DND-41 (cell line): ENCODE results near the gene ABI3BP.

Experiments used
- ATAC-seq: fragments of 200-7000 bp; cut with Tn5 transposase; 3 replicates; pipeline ENCODE4 v1.9.1; 2021; ENCODE audit warnings: low read depth; ENCODE audit not compliant: insufficient read depth
- DNase-seq: peaks from one replicate; pipeline ENCODE4 v3.0.0-alpha.2; 2020
- H2AFZ ChIP-seq: 2 replicates; pipeline ENCODE4 v1.6.0; 2012; ENCODE audit warnings: low read depth, low read length
- H3K27ac ChIP-seq: 2 replicates; pipeline ENCODE4 v1.5.1; 2012; ENCODE audit warnings: low read length, inconsistent platforms
- H3K27me3 ChIP-seq: fragments of 200-600 bp; sonication (generic); 2 replicates; pipeline ENCODE4 v1.6.0; 2012; ENCODE audit warnings: low read length, mild to moderate bottlenecking, inconsistent platforms; ENCODE audit not compliant: insufficient read depth, poor library complexity
- H3K36me3 ChIP-seq: 2 replicates; pipeline ENCODE4 v1.5.1; 2012; ENCODE audit warnings: low read length, inconsistent platforms; ENCODE audit not compliant: insufficient read depth
- H3K4me1 ChIP-seq: 2 replicates; pipeline ENCODE4 v1.5.1; 2012; ENCODE audit warnings: mild to moderate bottlenecking, low read length; ENCODE audit not compliant: insufficient read depth
- H3K4me2 ChIP-seq: 2 replicates; pipeline ENCODE4 v1.6.0; 2012; ENCODE audit warnings: mild to moderate bottlenecking, moderate library complexity, low read length, inconsistent platforms; ENCODE audit not compliant: insufficient read depth
- H3K4me3 ChIP-seq, 2 experiments: fragments of 200-600 bp in 1 of 2; shearing (Covaris generic) in 1 of 2; 2 replicates each; pipeline ENCODE4 v1.5.1; 2012 to 2016; ENCODE audit warnings: inconsistent platforms in 2 of 2, low read length in 2 of 2, mild to moderate bottlenecking in 2 of 2, low read depth in 1 of 2, moderate library complexity in 1 of 2
- H3K79me2 ChIP-seq: 2 replicates; pipeline ENCODE4 v1.6.0; 2012; ENCODE audit warnings: low read length, inconsistent platforms; ENCODE audit not compliant: insufficient read depth
- H3K9ac ChIP-seq: 2 replicates; pipeline ENCODE4 v1.6.0; 2012; ENCODE audit warnings: low read depth, mild to moderate bottlenecking, inconsistent platforms, low read length, moderate library complexity
- H3K9me3 ChIP-seq: 2 replicates; pipeline ENCODE4 v1.5.1; 2012; ENCODE audit warnings: low read length, moderate library complexity, mild to moderate bottlenecking, inconsistent platforms; ENCODE audit not compliant: insufficient read depth, severe bottlenecking
- H4K20me1 ChIP-seq: 2 replicates; pipeline ENCODE4 v1.6.0; 2012; ENCODE audit warnings: low read length; ENCODE audit not compliant: insufficient read depth
- CTCF ChIP-seq: IDR thresholded peaks from 2 replicates; pipeline ENCODE4 v1.5.1; 2012; ENCODE audit warnings: borderline replicate concordance, low read length, moderate library complexity, mild to moderate bottlenecking; ENCODE audit not compliant: poor library complexity, severe bottlenecking; ENCODE audit errors: extremely low read depth
- EZH2 ChIP-seq: IDR thresholded peaks from 3 replicates; pipeline ENCODE4 v1.6.1; 2012; ENCODE audit warnings: borderline replicate concordance, low read depth, mild to moderate bottlenecking, moderate library complexity, low read length, inconsistent platforms; ENCODE audit not compliant: severe bottlenecking

The ABI3BP gene

GRCh38 chr3:101037613-101038012 lies 44.4 kb upstream of the ABI3BP start:
- H3K4me2 ChIP-seq: no peak overlapping the region
- H3K4me3 ChIP-seq: no peak overlapping the region
- H3K27me3 ChIP-seq: no peaks in the 10 kb centered on the region
- no peaks in the 10 kb centered on the region for H3K4me1 ChIP-seq
- H3K36me3 ChIP-seq: no peaks in the 10 kb centered on the region
- DNase-seq: no peak
- no peak for ATAC-seq
- no peak overlapping the region for H3K9ac ChIP-seq
- no peak overlapping the region for H2AFZ ChIP-seq
- H3K79me2 ChIP-seq: no peaks in the 10 kb centered on the region
- H3K27ac ChIP-seq: no peak overlapping the region
- TF ChIP-seq CTCF: no peak
- TF ChIP-seq EZH2: no peak
- H3K9me3 ChIP-seq: no peaks in the 10 kb centered on the region
- no peaks in the 10 kb centered on the region for H4K20me1 ChIP-seq

- TF ChIP-seq CTCF: no peak
- TF ChIP-seq EZH2: no peak
- Histone ChIP-seq H3K4me3 (no peak overlapping the region), H3K4me1 (no peaks in the 10 kb centered on the region), H3K27me3 (no peaks in the 10 kb centered on the region), H3K9ac (no peak overlapping the region), H3K79me2 (no peaks in the 10 kb centered on the region), H2AFZ (no peak overlapping the region), H3K9me3 (no peaks in the 10 kb centered on the region), H3K36me3 (no peaks in the 10 kb centered on the region), H4K20me1 (no peaks in the 10 kb centered on the region), H3K4me2 (no peak overlapping the region), H3K27ac (no peak overlapping the region)
- DNase-seq: no peak
- no peak for ATAC-seq
Measured at GRCh38 chr3:101036676-101037075, 43.5 kb upstream of the ABI3BP start.

- Histone ChIP-seq H3K4me3 (no peak overlapping the region), H3K79me2 (no peaks in the 10 kb centered on the region), H3K27me3 (no peaks in the 10 kb centered on the region), H3K9ac (no peak overlapping the region), H2AFZ (no peak overlapping the region), H3K4me1 (no peaks in the 10 kb centered on the region), H3K27ac (no peak overlapping the region), H3K36me3 (no peaks in the 10 kb centered on the region), H3K4me2 (no peak overlapping the region), H4K20me1 (no peaks in the 10 kb centered on the region), H3K9me3 (no peaks in the 10 kb centered on the region)
- ATAC-seq (no peak), DNase-seq (no peak)
- no peak for TF ChIP-seq EZH2
- no peak for TF ChIP-seq CTCF
Measured at GRCh38 chr3:101036213-101036618, 43.0 kb upstream of the ABI3BP start.

GRCh38 chr3:101027286-101027685 lies 34.1 kb upstream of the ABI3BP start:
- Histone ChIP-seq H3K4me3 (no peak overlapping the region), H3K27ac (no peak overlapping the region), H3K4me1 (no peaks in the 10 kb centered on the region), H3K79me2 (no peaks in the 10 kb centered on the region), H3K27me3 (no peaks in the 10 kb centered on the region), H3K9ac (no peak overlapping the region), H3K4me2 (no peak overlapping the region), H3K9me3 (no peaks in the 10 kb centered on the region), H4K20me1 (no peaks in the 10 kb centered on the region), H2AFZ (no peak overlapping the region), H3K36me3 (no peaks in the 10 kb centered on the region)
- TF ChIP-seq CTCF (no peak), EZH2 (no peak)
- DNase-seq (no peak), ATAC-seq (peak; percentile 42; the same call in 1 of the 3 replicates)
